Stimulated activated CD4-positive, alpha-beta T cell treated with anti-CD3 and anti-CD28 coated beads, Interleukin-2, amount 100 ng/mL, for 24 hours (primary cell): ENCODE measurements around the gene INPP5A.
"Not testable (repeated sequence)": the region's sequence is repeated elsewhere in the genome, so short reads cannot be mapped to it uniquely, and the experiment has no call there.

Experiments used
- DNase-seq, 2 donors: peaks; one replicate each; pipeline ENCODE4 v3.0.0-alpha.2; 2020

The INPP5A gene

DNA sequence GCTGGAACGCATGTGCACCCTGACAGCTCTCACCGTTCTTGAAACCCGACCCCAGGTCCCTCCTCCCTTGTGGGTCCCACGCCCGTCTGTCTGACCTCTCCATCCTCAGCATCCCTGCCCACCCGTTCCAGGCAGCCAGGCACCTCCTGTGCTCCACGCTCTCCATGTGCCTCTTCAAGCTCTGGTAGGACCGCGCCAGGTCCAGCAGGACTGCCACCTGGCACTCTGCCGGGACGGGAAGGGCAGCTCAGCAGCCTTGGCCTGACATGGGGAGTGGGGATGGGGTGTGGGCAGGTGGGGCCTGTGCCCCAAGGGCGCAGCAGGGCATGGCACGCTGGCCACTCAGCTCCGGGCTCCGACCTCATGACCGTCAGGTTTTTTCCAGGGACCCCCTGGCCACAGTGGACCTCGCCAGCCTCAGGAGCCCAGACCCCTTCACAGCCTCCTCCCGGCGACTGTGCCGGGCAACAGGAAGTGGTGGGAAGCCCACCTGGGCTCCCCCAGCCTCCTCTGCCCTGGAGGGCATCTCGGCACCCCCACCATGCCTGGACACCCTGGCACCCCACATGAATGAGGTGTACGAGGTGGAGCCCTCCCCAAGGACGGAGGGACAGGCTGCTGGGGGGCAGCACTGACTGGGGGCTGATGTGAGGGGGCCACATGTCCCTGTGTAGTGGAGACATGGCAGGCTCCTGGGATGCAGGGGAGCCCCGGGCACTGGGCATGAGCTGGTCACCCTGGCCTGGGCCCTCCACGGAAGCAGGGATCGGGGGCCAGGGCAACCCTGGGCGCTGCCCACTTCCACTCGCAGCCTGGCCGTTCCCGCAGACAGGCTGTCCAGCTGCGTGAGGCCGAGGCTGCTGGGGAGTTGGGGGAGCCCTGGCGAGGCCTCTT, 273.5 kb downstream of the INPP5A start:
- DNase-seq: no peak

DNA sequence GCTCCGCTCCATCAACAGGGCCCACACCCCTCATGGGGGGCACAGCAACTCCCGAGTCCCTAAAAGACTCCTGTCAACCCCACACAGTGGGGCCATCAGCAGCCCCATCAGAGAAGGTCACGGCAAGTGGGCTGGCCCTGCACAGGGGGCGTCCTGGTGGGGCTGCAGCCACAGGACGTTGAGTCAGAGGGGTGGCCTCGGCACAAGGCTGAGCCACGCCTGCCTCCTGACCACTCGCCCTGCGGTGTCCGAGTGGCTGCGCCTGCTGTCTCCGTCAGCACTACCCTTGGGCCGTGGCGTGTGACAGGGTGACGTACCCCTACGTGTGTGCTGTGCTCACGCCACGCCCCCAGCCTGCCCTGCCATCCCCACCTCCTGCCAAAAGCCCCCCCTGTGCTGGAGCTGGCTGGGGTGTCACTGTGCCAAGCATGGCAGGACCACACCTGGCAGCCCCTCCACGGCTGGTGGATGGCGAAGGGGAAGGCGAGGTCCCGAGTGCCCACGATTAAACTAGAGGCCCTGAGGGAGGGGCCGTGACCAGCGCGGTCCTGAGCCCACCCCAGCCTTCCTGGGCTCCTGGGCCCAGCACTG, 274.4 kb downstream of the INPP5A start:
- DNase-seq: no peak

DNA sequence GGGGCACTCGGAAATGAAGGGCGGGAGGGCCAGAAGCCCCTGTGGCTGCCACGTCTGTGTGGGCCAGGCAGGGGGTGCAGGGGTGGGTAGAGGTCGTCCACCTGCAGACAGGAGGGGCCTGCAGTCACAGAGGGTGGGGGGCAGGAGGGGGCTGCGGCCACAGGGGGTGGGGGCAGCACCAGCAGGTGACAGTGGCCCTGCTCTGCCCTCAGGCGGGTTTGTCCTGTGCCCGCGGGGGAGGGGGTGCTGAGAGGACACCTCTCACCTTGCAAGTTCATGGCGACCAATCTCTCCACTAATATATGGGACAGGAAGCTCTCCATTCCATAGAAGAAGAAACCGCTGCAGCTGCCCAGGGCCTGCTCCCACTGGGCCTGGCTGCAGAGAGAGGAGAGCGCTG, 274.9 kb downstream of the INPP5A start:
- DNase-seq: no peak

DNA sequence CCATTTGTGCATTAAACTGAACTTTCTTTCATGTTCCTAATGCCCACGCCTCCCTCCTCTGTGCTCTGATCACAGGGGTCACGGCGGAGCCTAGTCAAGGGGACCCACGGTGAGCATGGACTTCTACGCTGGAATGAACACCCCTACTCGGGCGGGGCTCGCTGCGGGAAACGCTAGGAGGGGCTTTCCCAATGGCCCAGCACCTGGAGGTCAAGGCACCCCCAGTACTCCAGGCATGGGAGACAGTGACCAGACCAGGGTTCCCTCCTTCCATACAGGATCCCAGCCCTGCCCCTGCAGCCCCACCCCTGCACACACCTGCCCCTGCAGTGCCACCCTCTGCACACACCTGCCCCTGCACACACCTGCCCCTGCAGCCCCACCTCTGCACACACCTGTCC, 275.4 kb downstream of the INPP5A start:
- no peak for DNase-seq

DNA sequence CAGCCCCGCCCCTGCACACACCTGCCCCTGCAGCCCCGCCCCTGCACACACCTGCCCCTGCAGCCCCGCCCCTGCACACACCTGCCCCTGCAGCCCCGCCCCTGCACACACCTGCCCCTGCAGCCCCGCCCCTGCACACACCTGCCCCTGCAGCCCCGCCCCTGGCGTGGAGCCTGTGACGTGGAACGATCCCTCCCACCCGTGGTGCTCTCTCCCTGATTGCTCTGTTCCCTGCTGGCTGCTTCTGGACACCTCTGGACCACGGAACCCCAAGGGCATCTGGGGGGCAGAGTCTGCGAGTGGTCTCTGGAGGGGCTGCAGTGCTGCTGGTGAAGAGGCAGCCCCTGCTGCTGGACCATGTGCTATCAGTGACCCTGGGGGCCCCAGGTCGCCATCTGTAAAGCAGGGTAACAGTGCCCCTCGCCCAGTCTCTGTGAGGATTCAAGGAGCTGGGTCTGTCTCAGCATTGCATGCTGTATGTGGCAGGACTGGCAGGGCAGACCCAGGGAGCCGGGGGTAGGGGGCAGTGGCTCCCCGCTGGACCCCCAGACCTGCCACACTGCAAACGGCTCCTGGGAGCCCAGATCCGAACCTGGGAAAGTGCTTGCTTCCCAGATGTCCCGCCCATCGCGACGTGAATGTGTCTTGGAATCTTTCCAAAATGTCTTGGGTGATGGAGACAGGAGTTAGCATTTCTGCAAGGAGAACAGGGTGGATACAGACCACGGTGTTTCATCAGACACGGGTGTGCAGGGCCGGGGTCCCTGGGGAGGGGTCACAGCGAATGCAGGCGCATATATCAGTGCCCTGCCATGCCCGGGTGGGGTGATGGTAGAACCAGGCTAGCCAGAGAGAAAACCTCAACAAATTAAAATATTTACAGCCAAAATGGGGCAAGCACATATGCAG, 276.2 kb downstream of the INPP5A start:
- DNase-seq: no peak

DNA sequence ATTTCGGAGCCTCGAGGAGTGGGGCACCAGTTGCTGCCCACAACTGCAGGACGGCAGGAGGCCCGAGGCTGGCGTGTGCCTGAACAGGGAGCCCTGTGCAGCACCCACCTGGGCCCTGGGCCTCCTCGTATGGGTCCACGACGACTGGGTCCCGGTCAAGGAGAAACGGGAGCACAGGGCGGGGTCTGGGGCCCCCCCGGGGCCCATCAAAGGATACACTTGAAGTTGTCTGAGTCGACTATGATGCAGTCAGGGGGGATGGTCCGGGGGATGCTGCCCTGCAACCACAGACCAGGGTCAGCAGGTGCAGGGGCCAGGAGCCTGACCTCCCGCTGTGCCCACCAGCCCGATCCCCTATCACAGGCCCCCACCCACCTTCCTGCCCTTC, 276.9 kb downstream of the INPP5A start:
- DNase-seq: no peak

DNA sequence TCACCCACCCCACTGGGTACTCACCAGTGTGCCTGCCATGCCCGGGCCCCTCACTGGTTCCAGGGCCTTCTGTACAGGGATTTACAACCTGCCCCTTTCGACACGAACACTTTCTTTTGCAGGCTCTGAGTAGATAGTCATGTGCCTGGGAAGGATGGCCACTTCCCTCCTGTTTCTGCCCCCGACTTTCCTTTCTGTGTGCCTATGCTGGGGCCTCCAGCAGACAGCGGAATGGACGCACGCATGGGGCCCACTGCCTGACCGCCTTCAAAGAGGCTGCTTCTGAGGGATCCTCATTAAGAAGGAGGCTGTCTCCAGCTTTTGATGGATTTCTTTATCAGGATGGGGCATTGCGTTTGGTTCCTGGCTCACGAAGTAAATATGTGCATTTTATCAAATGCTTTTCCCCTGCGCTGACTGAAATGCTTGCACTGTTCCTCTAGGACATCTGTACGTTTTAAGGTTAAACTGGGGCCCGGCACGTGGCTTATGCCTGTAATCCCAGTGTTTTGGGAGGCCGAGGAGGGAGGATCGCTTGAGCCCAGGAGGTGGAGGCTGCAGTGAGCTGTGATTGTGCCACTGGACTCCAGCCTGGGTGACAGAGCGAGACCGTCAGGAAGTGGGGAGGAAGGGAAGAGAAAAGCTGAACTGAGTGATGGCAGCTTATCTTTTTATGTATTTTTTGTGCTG, 277.7 kb downstream of the INPP5A start:
- no peak for DNase-seq

DNA sequence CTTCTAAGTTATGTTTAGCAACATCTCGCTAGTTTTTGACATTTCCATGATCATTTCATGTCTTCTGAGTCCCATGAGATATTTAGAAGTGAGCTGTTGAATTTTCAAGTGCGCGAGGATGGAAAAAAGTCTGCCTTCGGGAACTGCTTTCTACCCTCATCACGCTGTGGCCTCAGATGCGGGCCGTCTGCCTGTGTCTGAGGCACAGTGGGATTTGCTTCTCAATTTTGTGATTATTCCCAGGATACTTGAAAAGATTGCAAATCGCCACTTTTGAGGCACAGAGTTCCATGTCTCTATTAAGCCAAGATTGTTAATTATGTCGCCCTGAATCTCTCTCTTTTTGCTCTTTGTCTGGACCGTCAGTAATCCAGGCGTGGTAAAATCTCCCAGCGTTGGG, 279.1 kb downstream of the INPP5A start:
- no peak for DNase-seq

DNA sequence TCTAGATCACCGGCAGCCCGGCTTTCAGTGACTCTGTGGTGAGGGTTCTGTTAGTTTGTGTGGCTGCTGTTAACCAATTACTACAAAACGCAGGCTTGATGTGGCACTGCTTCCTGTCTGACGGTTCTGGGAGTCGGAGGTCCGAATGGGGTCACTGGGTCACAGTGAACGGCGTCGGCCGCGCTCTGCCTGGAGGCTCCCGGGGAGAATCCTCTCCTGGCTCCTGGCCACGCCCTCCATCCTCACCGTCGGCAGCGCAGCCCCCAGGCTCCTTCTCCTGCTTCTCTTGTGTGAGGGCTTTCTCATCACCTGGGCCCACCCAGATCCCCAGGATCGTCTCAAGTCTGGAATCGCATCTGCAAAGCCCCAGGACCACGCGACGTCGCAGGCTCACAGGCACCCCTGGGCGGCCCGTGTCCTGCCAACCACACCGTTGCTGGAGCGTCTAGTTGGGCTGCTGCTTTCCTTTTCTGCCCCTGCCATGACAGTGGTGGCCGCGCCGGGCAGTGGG, 280.2 kb downstream of the INPP5A start:
- DNase-seq: no peak

DNA sequence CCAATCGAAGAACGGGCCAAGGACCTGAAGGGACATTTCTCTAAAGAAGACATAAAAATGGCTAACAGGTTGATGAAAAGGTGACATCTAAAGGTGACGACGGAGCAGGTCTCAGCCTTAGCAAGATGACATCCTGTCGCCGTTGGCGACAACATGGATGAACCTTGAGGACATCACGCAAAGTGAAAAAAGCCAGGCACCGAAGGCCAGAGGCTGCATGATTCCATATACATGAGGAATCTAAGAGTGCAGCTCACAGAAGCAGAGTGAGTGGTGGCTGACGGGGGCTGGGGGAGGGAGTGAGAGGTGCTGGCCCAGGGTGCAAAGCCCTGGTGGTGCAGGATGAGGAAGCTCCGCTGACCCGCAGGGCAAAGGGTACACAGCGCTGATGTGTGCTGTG, 282.5 kb downstream of the INPP5A start:
- DNase-seq: no peak

DNA sequence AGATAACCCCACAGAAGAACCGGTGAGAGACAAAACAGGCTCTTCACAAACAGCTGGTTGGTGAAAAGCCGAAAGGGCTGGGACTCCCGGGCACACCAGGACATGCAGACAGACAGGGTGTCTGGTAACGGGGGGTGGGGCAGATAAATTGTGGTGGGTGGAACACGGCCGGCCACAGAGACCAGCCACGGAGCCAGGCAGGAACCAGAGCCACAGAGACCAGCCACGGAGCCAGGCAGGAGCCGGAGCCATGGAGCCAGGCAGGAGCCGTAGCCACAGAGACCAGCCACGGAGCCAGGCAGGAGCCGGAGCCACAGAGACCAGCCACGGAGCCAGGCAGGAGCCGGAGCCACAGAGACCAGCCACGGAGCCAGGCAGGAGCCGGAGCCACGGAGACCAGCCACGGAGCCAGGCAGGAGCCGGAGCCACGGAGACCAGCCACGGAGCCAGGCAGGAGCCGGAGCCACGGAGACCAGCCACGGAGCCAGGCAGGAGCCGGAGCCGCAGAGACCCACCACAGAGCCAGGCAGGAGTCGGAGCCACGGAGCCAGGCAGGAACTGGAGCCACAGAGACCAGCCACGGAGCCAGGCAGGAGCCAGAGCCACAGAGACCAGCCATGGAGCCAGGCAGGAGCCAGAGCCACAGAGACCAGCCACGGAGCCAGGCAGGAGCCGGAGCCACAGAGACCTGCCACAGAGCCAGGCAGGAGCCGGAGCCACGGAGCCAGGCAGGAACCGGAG, 288.4 kb downstream of the INPP5A start:
- not testable (repeated sequence) for DNase-seq

DNA sequence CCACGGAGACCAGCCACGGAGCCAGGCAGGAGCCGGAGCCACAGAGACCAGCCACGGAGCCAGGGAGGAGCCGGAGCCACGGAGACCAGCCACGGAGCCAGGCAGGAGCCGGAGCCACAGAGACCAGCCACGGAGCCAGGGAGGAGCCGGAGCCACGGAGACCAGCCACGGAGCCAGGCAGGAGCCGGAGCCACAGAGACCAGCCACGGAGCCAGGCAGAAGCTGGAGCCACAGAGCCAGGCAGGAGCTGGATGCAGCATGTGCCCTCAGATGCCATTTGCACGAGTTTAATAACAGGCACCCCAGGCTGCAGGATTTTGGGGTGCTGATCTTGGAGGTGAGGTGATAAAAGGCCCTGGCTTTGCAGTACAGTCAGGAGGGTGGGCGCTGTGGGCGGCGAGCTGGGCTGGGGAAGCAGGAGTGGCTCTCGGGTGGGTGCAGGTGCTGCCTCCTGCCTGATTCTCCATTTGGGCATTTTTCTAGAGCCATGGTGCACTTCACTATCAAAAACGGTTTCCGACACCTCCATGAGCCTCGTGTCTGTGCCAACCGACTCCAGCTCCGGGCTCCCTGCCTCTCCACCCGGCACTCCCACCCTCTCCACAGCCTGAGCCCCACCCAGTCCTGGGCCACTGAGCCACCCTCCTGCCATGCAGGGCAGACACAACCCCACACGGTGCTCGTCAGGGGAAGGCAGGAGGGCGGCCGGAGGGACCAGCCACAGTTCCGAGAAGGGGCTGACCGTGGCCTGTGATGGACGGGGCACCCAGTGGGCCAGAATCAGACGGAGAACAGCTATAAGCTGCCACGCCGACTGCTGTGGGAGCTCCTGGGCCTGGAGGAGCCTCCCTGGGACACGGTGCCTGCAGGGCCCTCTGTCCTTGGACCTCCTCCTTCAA, 289.2 kb downstream of the INPP5A start:
- DNase-seq: no peak

DNA sequence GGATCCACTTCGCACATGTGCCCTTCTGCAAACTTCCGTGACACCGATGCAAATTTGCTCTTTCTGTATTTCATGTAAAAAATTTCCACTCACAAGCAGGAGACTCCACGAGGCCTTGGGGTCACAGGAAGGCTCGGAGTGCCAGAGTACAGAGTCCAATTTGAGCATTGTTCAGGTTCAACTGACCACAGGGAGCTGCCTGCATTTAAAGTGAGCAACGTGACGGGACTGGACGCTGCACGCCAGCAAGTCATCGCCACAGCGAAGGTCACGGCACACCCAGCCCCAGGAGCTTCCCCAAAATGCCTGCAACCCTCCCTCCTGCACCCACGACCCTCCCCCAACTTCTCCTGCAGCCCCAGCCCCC, 289.8 kb downstream of the INPP5A start:
- DNase-seq: no peak

DNA sequence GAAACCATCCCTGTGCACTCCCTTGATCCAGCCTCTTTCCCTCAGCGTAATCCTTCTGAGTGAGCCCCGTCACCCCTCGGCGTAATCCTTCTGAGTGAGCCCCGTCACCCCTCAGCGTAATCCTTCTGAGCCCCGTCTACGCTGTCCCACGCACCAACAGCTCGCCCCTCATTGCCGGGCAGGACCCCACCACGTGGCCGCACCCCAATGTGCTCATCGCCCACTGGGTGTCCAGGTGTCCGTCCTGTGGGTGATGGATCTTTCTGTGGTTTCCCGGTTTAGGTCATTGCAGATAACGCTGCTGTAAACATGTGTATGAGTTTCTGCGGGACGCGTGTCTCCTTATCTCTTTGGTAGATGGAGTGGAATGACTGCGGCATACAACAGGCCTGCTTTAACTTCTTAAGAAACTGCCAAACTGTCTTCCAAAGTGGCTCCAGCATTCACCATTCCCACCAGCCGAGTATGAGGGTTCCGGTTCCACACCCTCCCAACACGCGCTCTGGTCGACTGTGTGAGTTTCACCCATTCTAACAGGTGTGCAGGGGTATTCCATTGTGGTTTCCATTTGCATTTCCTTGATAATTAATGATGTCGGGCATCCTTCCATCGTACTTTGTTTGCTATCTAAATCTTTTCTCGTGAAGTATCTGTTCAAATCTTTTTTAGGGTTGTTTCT, 290.4 kb downstream of the INPP5A start:
- no peak for DNase-seq

DNA sequence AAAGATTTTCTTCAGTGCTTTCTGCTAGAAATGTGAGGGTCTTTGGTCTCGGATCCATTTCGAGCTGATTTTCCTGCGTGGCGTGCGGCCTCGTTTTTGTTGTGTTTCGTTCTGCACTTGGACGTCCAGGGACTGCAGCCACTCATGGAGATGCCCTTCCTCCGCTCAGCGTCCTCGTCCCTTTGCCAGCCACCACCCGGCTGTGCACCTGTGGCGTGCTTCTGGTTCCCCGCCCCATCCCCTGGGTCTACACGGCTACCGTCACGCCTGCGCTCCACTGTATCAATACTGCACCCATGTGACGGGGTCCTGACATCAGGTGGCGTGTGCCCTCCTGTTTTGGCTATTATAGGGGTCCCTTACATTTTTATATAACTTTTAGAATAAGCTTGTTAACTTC, 291.1 kb downstream of the INPP5A start:
- DNase-seq: no peak

DNA sequence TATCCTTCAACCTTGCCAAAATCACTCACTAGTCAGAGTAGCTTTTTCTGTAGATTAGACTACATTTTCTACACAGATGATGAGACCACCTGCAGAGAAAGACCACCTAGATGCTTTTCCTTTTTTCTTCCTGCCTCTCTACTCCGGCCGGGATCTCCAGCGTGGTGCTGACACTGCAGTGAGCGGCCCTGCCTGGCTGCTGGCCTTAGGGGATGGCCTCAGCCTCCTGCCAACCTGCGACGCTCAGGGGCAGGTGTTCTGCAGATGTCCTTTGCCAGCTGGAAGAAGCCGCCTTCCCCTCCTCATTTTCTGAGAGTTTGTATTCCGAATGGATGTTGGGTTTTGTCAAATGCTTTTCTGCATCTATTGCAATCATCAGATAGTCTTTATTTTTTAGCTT, 291.8 kb downstream of the INPP5A start:
- no peak for DNase-seq

DNA sequence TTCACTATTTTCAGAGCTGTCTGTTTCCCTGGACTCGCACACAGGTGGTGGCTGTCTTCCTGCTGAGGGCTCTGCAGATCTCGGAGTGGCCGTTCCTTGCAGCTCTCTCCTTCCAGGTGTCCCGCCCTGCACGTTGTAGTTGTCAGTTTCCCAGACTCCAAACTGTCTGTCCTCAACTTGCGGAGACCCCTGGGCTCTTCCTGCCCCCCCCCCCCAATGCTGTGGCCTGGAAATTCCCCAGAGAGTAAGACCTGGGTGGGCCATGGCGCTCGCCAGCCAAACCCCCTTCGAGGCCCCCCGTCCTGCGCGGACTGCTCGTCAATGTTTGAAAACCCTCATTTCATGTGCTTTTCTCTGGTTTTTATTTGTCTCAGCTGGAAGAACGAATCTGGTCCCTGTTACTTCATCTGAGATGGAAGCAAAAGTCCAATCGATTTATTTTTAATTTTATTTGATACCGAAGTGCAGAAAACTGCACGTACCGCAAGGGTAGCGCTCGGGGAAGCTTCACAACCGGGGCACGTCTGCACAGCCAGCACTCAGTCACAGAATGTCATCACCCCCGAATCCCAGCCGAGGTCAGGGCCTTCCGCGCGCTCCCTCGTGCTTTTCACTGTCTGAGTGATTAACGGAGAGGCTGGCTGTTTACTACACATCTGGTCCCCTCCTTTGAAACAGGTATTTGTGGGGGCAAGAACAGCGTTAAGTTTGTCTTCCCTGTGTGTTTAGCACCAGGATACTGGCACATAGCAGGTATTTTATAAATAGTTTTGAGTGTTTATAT, 294.8 kb downstream of the INPP5A start:
- peak in 1 of 2 donors; percentile 13 for DNase-seq
